IMR-90 (cell line): Measurements from ENCODE around the gene HNRNPR. TPM values are rescaled to one million over a fixed set of nuclear protein-coding genes. Genes with fewer than 3 reads are reported as not detected.
"Not testable (repeated sequence)": the region's sequence is repeated elsewhere in the genome, so short reads cannot be mapped to it uniquely, and the experiment has no call there.

ENCODE experiments used
- ATAC-seq: fragments of 200-7000 bp; cut with Tn5 transposase; 2 replicates; pipeline ENCODE4 v1.9.1; 2020; ENCODE audit warnings: low read depth, mild to moderate bottlenecking, moderate library complexity
- BruUV-seq: library from RNA; stranded (reverse); fragments of 400-500 nt; replicated peaks from 2 replicates; lab custom pipeline; 2021; lab: Mats Ljungman, UMichigan
- CTCF ChIA-PET: fragments of 300-600 bp; formaldehyde crosslinking; extraction: SDS; loops from one replicate; lab custom pipeline; 2021; ENCODE audit warnings: antibody characterized with exemption; lab: Yijun Ruan, JAX
- POLR2A ChIA-PET: fragments of 300-600 bp; sonication (Branson Sonifier 250); formaldehyde crosslinking; loops from one replicate; lab custom pipeline; 2022; ENCODE audit warnings: antibody characterized with exemption; ENCODE audit not compliant: unreplicated experiment; lab: Charles Lee
- DNase-seq: peaks from one replicate; pipeline ENCODE4 v3.0.0; 2013
- H2AFZ ChIP-seq: replicated peaks from 2 replicates; pipeline ENCODE3; 2013; ENCODE audit warnings: low read length, mild to moderate bottlenecking; ENCODE audit not compliant: poor library complexity
- H2AK5ac ChIP-seq: 2 replicates; pipeline ENCODE4 v1.6.1; 2013; ENCODE audit warnings: low read depth, low read length, inconsistent platforms
- H2AK9ac ChIP-seq: replicated peaks from 2 replicates; pipeline ENCODE3; 2013; ENCODE audit warnings: mild to moderate bottlenecking, low read depth, low read length, moderate library complexity; ENCODE audit not compliant: poor library complexity
- H2BK120ac ChIP-seq: 2 replicates; pipeline ENCODE4 v1.6.1; 2013; ENCODE audit warnings: low read depth, low read length, inconsistent platforms
- H2BK15ac ChIP-seq: 3 replicates; pipeline ENCODE4 v1.6.1; 2013; ENCODE audit warnings: low read depth, low read length, inconsistent platforms
- H2BK20ac ChIP-seq: 2 replicates; pipeline ENCODE4 v1.6.1; 2013; ENCODE audit warnings: low read depth, mild to moderate bottlenecking, inconsistent platforms, low read length, moderate library complexity
- H2BK5ac ChIP-seq: 2 replicates; pipeline ENCODE4 v1.6.1; 2013; ENCODE audit warnings: mild to moderate bottlenecking, low read depth, low read length, inconsistent platforms; ENCODE audit not compliant: poor library complexity, severe bottlenecking
- H3K14ac ChIP-seq: replicated peaks from 2 replicates; pipeline ENCODE4 v1.6.1; 2013; ENCODE audit warnings: low read depth, low read length, inconsistent platforms
- H3K18ac ChIP-seq: 2 replicates; pipeline ENCODE4 v1.6.1; 2013; ENCODE audit warnings: low read depth, low read length, control low read depth
- H3K23ac ChIP-seq: 2 replicates; pipeline ENCODE4 v1.6.1; 2013; ENCODE audit warnings: low read depth, low read length, inconsistent platforms
- H3K27ac ChIP-seq: 2 replicates; pipeline ENCODE4 v1.5.1; 2013; ENCODE audit warnings: mild to moderate bottlenecking, control low read depth, low read length; ENCODE audit not compliant: insufficient read depth
- H3K27me3 ChIP-seq: 2 replicates; pipeline ENCODE4 v1.6.1; 2013; ENCODE audit warnings: low read length; ENCODE audit not compliant: control insufficient read depth, insufficient read depth
- H3K36me3 ChIP-seq: 2 replicates; pipeline ENCODE4 v1.6.1; 2013; ENCODE audit warnings: low read length, mixed read lengths; ENCODE audit not compliant: control insufficient read depth, insufficient read depth
- H3K4ac ChIP-seq: 2 replicates; pipeline ENCODE4 v1.6.1; 2013; ENCODE audit warnings: low read depth, low read length, inconsistent platforms
- H3K4me1 ChIP-seq: 2 replicates; pipeline ENCODE4 v1.6.1; 2013; ENCODE audit warnings: low read length, mixed read lengths; ENCODE audit not compliant: control insufficient read depth, insufficient read depth
- H3K4me2 ChIP-seq: 2 replicates; pipeline ENCODE4 v1.6.1; 2013; ENCODE audit warnings: low read depth, mild to moderate bottlenecking, control low read depth, low read length, moderate library complexity
- H3K4me3 ChIP-seq: 2 replicates; pipeline ENCODE4 v1.5.1; 2013; ENCODE audit warnings: low read depth, mild to moderate bottlenecking, control low read depth, low read length, moderate library complexity; ENCODE audit not compliant: insufficient read depth
- H3K56ac ChIP-seq: 2 replicates; pipeline ENCODE4 v1.6.1; 2013; ENCODE audit warnings: low read length, inconsistent platforms; ENCODE audit not compliant: insufficient read depth; ENCODE audit errors: extremely low read depth
- H3K79me1 ChIP-seq, 2 experiments: 2 replicates each; pipeline ENCODE4 v1.6.1; 2013; ENCODE audit warnings: low read length in 2 of 2, inconsistent platforms in 1 of 2, low read depth in 1 of 2
- H3K9ac ChIP-seq: 2 replicates; pipeline ENCODE4 v1.6.1; 2013; ENCODE audit warnings: low read depth, low read length, control low read depth
- H3K9me1 ChIP-seq: 2 replicates; pipeline ENCODE4 v1.6.1; 2013; ENCODE audit warnings: low read length, inconsistent platforms; ENCODE audit not compliant: insufficient read depth
- H3K9me3 ChIP-seq: 2 replicates; pipeline ENCODE4 v1.6.1; 2013; ENCODE audit warnings: low read length; ENCODE audit not compliant: control insufficient read depth, insufficient read depth
- H4K20me1 ChIP-seq: 2 replicates; pipeline ENCODE4 v1.6.1; 2013; ENCODE audit warnings: low read length, inconsistent platforms; ENCODE audit not compliant: insufficient read depth
- H4K5ac ChIP-seq: 2 replicates; pipeline ENCODE4 v1.6.1; 2013; ENCODE audit warnings: mild to moderate bottlenecking, low read depth, low read length, control low read depth
- H4K8ac ChIP-seq, 2 experiments: 2 replicates each; pipeline ENCODE4 v1.6.1; 2013; ENCODE audit warnings: low read depth in 2 of 2, low read length in 2 of 2, control low read depth in 1 of 2, inconsistent platforms in 1 of 2
- H4K91ac ChIP-seq: 2 replicates; pipeline ENCODE4 v1.6.1; 2013; ENCODE audit warnings: low read depth, low read length, inconsistent platforms; ENCODE audit not compliant: insufficient read depth
- WGBS, 2 experiments: methylation state at CpG; one replicate each; pipeline versions ENCODE4 v1.1.5 to v1.1.7; 2013; ENCODE audit warnings: missing lambda C conversion rate in 2 of 2; ENCODE audit not compliant: insufficient read length in 1 of 2; ENCODE audit errors: extremely low coverage in 2 of 2; 5-methylcytosine and 5-hydroxymethylcytosine counted together
- dilution Hi-C: fragments of 300-500 bp; cut with HindIII; formaldehyde crosslinking; loops from one replicate; pipeline ENCODE4 v1.14.3; 2018; ENCODE audit warnings: low sequenced_read_pairs; ENCODE audit not compliant: unreplicated experiment
- in situ Hi-C: fragments of 300-500 bp; cut with MboI; formaldehyde crosslinking; loops from 3 replicates; pipeline ENCODE4 v1.14.3; 2019; ENCODE audit warnings: low sequenced_read_pairs, inconsistent platforms, mixed read lengths
- intact Hi-C: fragments of 100-400 bp; cut with micrococcal nuclease; formaldehyde crosslinking; loops from 2 replicates; pipeline ENCODE4 v1.10.0; 2022
- polyA plus RNA-seq, 3 experiments: library from polyadenylated mRNA; depleted of rRNA; stranded (reverse); fragments of >200 nt; gene quantifications; 2 replicates each; pipeline ENCODE4 v1.2.3, GENCODE V29; 2012; ENCODE audit warnings: low replicate concordance in 1 of 3
- total RNA-seq: library from RNA; depleted of rRNA; stranded (reverse); fragments of >200 nt; gene quantifications from 2 replicates; pipeline ENCODE4 v1.2.3, GENCODE V29; 2012; rRNA removed

HNRNPR gene
- total and polyA plus RNA-seq, 2 of the 4 experiments (the other 2 are of a cell fraction) = 99.7 to 111 TPM

DNA sequence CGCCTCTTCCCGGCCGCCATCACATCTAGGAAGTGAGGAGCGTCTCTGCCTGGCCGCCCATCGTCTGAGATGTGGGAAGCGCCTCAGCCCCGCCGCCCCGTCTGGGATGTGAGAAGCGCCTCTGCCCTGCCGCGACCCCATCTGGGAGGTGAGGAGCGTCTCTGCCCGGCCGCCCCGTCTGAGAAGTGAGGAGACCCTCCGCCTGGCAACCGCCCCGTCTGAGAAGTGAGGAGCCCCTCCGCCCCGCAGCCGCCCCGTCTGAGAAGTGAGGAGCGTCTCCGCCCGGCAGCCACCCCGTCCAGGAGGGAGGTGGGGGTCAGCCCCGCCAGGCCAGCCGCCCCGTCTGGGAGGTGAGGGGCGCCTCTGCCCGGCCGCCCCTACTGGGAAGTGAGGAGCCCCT lies 86.7 kb downstream of the HNRNPR start:
- BruUV-seq, H3K18ac ChIP-seq, H4K5ac ChIP-seq, H3K56ac ChIP-seq, H4K8ac ChIP-seq, H2AFZ ChIP-seq, H4K91ac ChIP-seq, DNase-seq, H2AK5ac ChIP-seq, H3K36me3 ChIP-seq, H3K4me2 ChIP-seq, CTCF ChIA-PET, H3K14ac ChIP-seq, H3K4me1 ChIP-seq, H2BK120ac ChIP-seq, H2AK9ac ChIP-seq, H3K4me3 ChIP-seq, in situ Hi-C loops, H2BK15ac ChIP-seq, H3K79me1 ChIP-seq, H3K9me3 ChIP-seq, H2BK20ac ChIP-seq, ATAC-seq, H3K9ac ChIP-seq, dilution Hi-C loops, H3K4ac ChIP-seq, H4K20me1 ChIP-seq, intact Hi-C loops, H3K27ac ChIP-seq, POLR2A ChIA-PET, H3K27me3 ChIP-seq, H3K23ac ChIP-seq, H3K9me1 ChIP-seq, H2BK5ac ChIP-seq: not testable (repeated sequence)
- WGBS, 2 experiments = 98% methylated on average over 11 of the region's 34 CpGs; no CpG with 5 or more reads in 1 of the 2 experiments

Other genes starting within 250 kb of the HNRNPR start
- 31.7 and 36.1 TPM in 2 replicates for gene LUZP1, start 175.4 kb downstream of the HNRNPR start, total RNA-seq
- gene LUZP1, start 175.4 kb downstream of the HNRNPR start, polyA plus RNA-seq (2012; rRNA removed) = 12.9 and 13.1 TPM in 2 replicates
- gene HTR1D, start 126.8 kb downstream of the HNRNPR start, total RNA-seq = under 0.01 and 0.18 TPM in 2 replicates
- gene HTR1D, start 126.8 kb downstream of the HNRNPR start, polyA plus RNA-seq (2012; rRNA removed) = 0.03 and 0.06 TPM in 2 replicates
- gene ZNF436, start 25.6 kb upstream of the HNRNPR start, total RNA-seq = 14.3 and 15.8 TPM in 2 replicates
- 3.7 and 5.3 TPM in 2 replicates for gene ZNF436, start 25.6 kb upstream of the HNRNPR start, polyA plus RNA-seq (2012; rRNA removed)
- gene TCEA3, start 80.5 kb upstream of the HNRNPR start, total RNA-seq = 3.0 and 3.3 TPM in 2 replicates
- gene TCEA3, start 80.5 kb upstream of the HNRNPR start, polyA plus RNA-seq (2012; rRNA removed) = 5.4 and 6.3 TPM in 2 replicates
- gene ASAP3, start 139.9 kb upstream of the HNRNPR start, total RNA-seq = 15.3 and 18.6 TPM in 2 replicates
- gene ASAP3, start 139.9 kb upstream of the HNRNPR start, polyA plus RNA-seq (2012; rRNA removed) = 16.9 and 18.8 TPM in 2 replicates
- gene E2F2, start 186.9 kb upstream of the HNRNPR start, total RNA-seq = 0.36 and 0.56 TPM in 2 replicates
- 0.39 and 0.51 TPM in 2 replicates for gene E2F2, start 186.9 kb upstream of the HNRNPR start, polyA plus RNA-seq (2012; rRNA removed)
- 109 and 171 TPM in 2 replicates for gene ID3, start 215.2 kb upstream of the HNRNPR start, total RNA-seq
- gene ID3, start 215.2 kb upstream of the HNRNPR start, polyA plus RNA-seq (2012; rRNA removed) = 304 and 385 TPM in 2 replicates